H1 (cell line): Measurements from ENCODE around the gene ASPDH. TPM values are rescaled to one million over a fixed set of nuclear protein-coding genes. Genes with fewer than 3 reads are reported as not detected.

Experiments
- GTF2F1 ChIP-seq: IDR thresholded peaks from 2 replicates; pipeline ENCODE4 v1.6.1; 2012; ENCODE audit warnings: low read depth, low read length, improper control_type of control experiment, borderline replicate concordance
- NRF1 ChIP-seq: IDR thresholded peaks from 2 replicates; pipeline ENCODE4 v1.6.1; 2011; ENCODE audit warnings: mild to moderate bottlenecking, low read depth, low read length, improper control_type of control experiment
- polyA plus RNA-seq, 7 experiments: library from polyadenylated mRNA; depleted of rRNA in 3 of 7; stranded (reverse) in 5 of 7; unstranded in 2 of 7; fragments of >200 nt in 5 of 7; fragments of 200-250 nt in 2 of 7; gene quantifications; 1 replicate in 5 of 7; 2 replicates in 1 of 7; 4 replicates in 1 of 7; pipeline versions ENCODE4 v1.2.1 to v1.2.3, GENCODE V29; 2011 to 2013; ENCODE audit warnings: missing spikeins in 2 of 7, mixed read lengths in 2 of 7
- total RNA-seq: library from RNA; stranded (reverse); fragmentation: NEBNext Ultra II Directional; extraction: Animal tissue kit (Norgen Biotek cat#: 25700); gene quantifications from 2 replicates; pipeline ENCODE4 v1.2.1, GENCODE V29; 2021

ASPDH gene
- total and polyA plus RNA-seq, 2 of the 8 experiments (the other 6 are each of a cell fraction or from before 2014, with no cell fraction given) = not detected

- no peak for TF ChIP-seq GTF2F1
- no peak for TF ChIP-seq NRF1
Observed at GRCh38 chr19:50559636-50560035, 45.9 kb upstream of the ASPDH start (continued).
